NCI-H146 treated with DMSO at 0.1 percent for 48 hours (cell line): ENCODE measurements around the gene TNK1.

Experiments
- DNase-seq: peaks from one replicate; lab custom pipeline; 2025; ENCODE audit not compliant: unreplicated experiment; lab: John Stamatoyannopoulos, UW

Gene TNK1

DNA sequence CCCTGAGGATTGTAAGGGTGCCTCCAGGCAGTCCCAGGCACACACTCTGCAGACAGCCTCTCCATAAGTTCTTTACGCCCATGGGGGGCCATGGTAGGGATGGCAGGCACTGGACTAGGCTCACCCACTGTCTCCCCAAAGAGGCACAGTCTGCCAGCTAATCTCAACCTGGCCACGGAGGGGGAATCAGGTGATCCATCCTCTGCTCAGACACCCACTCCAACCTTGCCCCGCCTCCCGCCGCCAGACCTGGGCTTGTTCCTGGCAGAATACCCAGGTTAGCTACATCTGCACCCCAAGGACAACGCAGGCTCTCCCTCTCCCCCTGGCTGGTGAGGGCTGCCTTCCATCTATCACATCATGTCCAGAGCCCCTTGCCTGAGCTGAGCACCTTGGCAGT lies 28.0 kb downstream of the TNK1 start:
- no peak for DNase-seq

DNA sequence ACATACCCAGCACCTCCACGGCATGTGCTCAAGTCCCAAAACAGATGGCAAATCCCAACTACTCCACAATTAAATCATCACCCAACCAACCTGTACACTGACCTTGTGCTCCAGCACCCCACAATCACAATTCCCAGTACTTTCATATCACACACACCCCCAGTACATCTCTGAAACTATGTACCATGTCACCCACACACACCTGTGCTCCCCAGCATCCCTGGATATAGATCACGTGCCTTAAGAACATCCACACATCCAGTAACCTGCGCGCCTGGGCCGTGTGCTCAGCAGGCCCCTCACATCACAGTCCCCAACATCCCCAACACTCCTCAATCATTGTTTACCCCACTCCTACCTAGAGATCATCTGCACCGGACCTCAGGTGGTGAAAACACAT lies 28.8 kb downstream of the TNK1 start:
- no peak for DNase-seq

DNA sequence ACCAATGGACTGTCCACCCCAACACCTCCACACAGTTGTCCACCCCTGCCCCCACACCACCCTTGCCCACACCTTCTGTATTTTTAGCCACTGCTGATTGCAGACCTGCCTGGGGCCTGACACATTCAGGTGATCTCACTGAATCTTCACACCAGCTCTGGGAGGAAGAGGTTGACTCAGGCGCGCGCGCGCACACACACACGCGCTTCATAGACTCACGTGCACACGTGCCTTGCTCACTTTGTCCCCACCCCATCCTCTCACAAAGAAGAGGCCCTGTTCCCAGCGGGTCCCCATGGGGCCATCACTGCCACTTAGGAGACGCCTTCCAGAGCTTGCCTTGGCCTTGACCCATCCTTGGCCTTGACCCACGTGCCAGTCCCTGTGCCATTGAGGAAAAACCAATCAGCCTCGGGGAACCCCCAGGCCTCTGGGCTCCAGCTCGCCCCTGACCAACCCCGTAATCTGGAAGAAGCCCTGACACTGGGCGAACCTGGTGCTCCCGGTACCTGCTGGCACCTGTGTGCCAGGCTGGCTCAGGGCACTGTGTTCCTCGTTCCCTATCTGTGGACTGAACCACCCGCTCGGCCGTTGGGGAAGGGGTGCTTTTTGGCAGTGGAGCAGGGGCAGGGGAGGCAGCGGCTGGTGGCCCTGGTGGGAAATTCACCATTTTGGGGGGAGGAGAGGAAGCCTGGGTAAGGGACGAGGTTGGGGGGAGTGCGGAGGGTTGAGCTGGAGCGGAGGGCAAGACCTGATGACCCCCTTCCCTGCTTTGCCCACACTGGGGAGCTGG lies 29.9 kb downstream of the TNK1 start:
- no peak for DNase-seq

DNA sequence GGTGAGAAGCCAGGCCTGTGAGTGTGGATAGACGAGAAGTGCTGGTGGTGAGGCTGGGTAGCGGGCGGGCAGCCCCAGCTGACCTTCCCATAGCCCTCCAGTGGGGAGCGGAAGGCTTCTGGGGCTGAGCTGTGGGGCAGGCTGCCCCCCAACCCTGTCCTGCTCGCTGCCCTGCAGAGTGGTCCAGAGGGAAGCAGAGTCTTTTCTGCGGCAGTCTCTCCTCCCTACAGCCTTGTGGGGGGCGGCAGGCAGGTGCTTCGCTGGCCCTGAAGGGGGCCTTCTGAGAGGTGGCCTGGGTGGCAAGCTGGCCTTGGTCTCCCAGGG lies 30.5 kb downstream of the TNK1 start:
- no peak for DNase-seq

DNA sequence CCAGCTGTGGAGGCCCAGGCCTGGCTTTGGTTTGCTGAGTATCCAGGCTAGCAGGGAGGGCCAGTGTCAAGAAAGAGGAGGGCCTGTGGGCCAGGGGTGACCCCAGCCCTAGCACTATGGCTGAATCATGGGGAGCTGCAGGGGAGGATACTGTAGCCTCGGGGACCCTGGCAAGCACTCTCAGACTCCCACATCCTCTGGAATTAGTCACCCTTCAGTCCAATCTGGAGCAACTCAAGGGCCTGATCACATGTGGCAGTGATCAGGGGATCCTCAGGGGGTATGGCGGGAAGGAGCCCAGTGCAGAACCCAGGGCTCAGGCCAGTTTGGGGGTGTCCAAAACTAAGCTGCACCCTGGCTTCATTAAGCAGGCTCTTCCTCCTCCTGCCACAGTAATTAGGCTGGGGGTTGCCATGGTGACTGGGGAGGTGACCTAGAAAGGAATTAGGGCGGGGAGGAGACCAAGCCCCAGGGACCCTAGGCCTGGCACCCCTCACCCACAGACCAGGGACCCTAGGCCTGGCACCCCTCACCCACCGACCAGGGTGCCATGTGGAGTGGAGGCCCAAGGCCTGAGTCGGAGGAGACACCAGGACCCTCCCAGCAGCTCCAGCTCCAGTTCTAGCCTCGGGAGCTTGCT lies 32.6 kb downstream of the TNK1 start:
- DNase-seq, result no peak

DNA sequence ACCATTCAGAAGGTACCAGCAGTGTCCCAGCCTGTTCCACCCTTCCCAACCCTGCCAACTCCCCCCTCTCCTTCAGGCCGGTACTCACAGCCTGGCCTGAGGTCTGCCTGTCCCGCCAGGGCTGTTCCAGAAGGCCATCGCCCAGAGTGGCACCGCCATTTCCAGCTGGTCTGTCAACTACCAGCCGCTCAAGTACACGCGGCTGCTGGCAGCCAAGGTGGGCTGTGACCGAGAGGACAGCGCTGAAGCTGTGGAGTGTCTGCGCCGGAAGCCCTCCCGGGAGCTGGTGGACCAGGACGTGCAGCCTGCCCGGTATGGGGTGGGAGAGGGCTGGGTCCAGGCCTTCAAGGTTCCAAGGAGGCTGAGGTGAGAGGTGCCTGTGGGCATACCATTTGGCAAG lies 33.9 kb downstream of the TNK1 start:
- DNase-seq, result no peak

DNA sequence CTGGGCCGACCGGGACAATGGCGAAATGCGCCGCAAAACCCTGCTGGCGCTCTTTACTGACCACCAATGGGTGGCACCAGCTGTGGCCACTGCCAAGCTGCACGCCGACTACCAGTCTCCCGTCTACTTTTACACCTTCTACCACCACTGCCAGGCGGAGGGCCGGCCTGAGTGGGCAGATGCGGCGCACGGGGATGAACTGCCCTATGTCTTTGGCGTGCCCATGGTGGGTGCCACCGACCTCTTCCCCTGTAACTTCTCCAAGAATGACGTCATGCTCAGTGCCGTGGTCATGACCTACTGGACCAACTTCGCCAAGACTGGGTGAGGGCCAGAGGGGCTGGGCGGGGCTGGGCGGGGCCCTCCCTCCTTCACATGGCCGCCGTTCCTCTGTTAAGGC lies 34.9 kb downstream of the TNK1 start:
- no peak for DNase-seq

DNA sequence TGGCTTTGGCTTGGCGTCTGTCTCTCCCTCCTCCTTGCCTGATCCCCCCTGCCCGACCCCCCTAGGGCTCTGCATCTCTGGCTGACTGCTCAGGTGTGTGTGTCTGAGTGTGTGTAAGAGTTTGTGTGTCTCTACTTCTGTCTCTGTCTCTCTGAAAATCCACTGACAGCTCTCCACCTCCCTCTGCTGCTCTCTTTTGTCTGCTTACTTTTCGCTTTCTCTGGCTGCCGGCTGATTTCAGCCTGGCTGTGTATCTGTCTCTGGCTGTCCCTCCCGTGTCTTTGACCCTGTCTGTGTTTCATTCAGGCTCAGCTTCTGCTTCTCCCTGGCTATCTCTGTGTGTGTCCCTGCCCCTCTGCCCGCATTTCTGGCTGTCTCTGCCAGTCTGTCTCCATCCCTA lies 35.4 kb downstream of the TNK1 start:
- DNase-seq, result no peak

DNA sequence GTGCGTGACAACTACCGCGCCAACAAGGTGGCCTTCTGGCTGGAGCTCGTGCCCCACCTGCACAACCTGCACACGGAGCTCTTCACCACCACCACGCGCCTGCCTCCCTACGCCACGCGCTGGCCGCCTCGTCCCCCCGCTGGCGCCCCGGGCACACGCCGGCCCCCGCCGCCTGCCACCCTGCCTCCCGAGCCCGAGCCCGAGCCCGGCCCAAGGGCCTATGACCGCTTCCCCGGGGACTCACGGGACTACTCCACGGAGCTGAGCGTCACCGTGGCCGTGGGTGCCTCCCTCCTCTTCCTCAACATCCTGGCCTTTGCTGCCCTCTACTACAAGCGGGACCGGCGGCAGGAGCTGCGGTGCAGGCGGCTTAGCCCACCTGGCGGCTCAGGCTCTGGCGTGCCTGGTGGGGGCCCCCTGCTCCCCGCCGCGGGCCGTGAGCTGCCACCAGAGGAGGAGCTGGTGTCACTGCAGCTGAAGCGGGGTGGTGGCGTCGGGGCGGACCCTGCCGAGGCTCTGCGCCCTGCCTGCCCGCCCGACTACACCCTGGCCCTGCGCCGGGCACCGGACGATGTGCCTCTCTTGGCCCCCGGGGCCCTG lies 36.3 kb downstream of the TNK1 start:
- no peak for DNase-seq

DNA sequence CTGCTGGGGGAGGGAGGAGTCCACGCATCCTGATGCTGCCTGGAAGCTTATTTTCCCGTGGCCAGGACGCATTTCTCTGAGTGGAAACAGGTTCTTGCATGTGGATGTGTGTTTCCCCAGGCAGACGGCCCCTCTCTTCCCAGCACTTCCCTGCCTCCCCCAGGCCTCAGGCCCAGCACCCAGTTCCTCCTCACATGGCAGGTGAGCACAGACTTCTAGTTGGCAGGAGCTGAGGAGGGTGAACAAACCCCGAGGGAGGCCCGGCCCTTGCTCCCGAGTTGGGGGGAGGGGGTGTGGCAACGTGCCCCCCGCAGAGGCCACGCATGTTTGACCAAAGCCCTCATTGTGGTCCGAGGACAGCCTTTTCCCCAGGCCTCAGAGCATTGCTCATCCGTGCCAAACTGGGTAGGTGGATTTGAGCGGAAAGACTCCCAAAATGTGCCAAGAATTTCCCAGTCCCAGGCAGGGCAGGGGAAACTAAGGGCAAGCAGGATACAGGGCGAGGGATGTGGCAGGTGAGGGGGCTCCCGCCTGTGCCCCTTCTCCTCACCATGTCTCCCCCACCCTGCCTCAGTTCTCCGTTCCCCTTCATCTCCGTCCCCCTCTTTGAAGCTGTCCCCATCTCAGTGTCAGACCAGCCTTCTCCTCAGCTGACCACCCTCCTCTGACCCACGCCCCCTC lies 37.7 kb downstream of the TNK1 start:
- DNase-seq, result no peak

DNA sequence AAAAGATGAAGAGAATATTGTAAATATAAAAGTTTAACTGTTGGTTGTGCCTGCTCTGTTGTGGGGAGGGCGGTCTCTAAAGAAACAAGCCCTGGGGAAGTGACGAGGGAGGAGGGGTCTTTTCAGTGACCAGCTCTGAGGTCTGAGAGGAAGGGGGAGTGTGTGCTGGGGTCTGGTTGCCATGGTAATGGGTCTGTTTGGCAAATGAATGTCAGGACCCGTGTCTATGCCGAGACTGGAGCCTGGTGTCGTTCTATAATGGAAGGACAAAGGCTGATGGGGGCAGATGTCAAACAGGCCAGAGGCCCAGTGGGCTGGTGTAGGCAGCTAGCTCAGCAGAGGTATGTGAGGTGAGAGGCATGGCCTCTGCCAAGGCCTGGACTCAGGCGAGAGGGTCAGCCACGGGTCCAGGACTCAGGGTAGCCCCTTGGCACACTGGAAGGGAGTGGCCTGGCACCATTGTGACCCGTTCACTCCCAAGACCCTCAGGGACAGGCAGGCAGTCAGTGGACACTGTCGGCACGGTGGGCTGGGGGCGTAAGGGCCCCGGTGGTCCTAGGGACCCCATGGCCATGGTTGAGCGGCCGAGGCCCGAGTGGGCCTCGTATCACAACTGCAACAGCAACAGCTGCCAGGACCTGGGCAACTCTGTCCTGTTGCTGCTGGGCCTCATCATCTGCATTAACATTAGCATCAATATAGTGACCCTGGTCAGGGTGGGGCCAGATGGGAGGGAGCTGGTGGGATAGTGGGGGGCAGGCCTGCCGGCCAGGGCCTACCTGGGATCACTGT lies 39.1 kb downstream of the TNK1 start, which contains the start of gene SPEM1:
TSS of gene SPEM1 (plus strand) at position 506 of the 792 bp plus-strand sequence. CDS start at position 567, 61 bp downstream.
- DNase-seq, result no peak

DNA sequence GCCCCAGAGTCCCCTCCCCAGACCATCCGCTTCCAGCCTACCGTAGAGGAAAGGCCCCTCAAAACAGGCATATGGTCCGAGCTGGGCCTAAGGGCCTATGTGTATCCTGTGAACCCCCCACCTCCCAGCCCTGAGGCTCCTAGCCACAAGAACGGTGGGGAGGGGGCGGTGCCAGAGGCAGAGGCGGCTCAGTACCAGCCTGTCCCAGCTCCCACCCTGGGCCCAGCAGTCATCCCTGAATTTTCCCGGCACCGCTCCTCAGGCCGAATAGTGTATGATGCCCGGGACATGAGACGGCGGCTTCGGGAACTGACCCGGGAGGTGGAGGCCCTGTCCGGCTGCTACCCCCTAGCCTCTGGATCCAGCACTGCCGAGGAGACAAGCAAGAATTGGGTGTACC lies 40.3 kb downstream of the TNK1 start:
- DNase-seq, result no peak

DNA sequence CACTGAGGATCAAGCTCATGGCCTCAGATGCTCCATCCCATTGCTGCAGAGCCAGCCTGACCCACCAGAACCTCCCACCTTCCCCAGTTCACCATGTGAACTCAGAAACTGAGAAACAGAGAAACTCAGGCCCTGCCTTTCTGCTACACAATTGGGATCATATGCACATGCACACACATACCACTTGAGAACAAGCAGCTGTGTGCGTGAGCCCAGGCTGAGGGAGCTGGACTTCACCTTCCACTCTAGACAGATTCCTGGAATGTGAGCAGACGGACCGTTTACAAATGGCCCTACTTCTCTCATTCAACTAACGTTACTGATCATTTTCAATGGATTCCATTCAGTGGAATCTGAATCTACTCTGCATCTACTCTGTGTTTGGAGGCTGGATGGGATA lies 42.8 kb downstream of the TNK1 start:
- DNase-seq, result no peak

DNA sequence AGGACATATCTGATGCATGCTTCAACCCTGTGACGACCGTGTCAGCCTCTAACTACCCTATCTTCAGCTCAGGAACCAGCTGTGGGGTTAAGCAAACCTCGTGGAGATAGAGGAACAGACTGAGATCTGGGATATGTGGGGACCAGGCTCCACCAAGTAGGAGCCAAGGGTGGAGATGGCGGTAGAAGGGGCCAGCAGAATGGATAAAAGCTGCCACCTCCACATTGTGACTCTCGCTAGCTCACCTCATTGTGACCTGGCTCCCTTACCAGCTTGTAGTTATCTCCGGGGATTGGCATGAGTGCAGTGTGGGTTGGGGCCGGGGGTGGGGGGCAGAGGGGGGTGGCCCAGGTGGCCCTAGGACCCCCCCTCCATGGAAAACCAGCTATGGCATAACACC lies 44.4 kb downstream of the TNK1 start, which contains the start of gene SPEM2:
TSS of gene SPEM2 (plus strand) at position 301 of the 400 bp plus-strand sequence. CDS start at position 374, 73 bp downstream.
- no peak for DNase-seq

DNA sequence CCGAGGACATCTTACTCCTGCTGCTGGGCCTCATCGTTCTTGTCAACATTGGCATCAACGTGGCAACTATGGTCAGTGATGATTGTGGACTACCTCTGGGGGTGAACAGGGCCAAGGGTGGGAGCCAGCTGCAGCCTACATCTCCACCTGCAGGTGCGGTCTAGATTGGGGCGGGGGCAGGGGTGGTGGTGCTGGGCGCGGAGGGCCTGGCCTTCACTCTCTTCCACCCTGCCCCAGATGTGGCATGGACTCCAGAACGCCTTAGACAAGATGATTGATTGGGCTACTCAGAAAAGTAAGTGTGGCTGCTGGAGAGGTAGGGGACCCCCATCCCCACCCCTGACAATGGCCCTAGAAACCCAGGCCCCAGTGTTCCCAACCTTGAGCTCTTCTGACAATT lies 44.9 kb downstream of the TNK1 start:
- DNase-seq, result no peak

DNA sequence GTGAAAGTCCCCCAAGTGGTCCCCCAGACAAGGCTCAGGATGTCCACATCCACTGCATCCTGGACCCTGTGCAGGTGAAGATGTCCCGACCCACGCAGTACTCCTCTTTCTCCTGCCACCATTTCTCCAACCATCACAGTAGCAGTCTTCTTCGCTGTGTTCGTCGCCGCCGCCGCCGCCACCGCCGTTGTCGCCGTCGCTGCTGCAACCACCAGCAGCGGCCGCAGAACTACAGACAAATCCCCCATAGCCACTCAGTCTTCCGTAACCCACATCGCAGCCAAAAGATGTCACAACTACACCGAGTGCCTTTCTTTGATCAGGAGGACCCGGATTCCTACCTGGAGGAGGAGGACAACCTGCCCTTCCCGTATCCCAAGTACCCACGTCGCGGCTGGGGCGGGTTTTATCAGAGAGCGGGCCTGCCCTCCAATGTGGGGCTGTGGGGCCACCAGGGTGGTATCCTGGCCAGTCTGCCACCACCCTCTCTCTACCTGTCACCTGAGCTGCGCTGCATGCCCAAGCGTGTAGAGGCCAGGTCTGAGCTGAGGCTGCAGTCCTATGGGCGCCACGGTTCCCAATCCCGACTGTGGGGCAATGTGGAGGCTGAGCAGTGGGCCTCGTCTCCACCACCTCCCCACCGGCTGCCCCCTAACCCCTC lies 45.4 kb downstream of the TNK1 start:
- DNase-seq, result no peak

DNA sequence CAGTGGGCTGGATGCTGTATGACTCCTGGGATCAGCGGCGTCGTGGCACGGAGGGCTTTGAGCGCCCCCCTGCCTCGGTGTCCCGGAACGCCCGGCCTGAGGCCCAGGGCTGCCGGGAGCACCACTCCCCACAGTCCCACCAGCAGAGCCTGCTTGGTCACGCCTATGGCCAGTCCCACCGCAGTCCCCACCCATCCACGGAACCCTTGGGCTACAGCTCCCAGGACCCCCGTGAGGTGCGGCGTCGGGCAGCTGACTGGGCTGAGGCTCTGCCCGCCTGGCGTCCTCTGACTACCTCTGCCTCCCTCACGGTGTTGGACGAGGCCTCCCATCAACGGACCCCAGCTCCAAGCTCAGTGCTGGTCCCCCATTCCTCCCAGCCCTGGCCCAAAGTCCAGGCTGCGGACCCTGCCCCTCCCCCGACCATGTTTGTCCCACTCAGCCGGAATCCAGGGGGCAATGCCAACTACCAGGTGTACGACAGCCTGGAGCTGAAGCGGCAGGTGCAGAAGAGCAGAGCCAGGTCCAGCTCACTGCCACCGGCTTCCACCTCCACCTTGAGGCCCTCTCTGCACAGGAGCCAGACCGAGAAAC lies 46.1 kb downstream of the TNK1 start:
- DNase-seq, result no peak

DNA sequence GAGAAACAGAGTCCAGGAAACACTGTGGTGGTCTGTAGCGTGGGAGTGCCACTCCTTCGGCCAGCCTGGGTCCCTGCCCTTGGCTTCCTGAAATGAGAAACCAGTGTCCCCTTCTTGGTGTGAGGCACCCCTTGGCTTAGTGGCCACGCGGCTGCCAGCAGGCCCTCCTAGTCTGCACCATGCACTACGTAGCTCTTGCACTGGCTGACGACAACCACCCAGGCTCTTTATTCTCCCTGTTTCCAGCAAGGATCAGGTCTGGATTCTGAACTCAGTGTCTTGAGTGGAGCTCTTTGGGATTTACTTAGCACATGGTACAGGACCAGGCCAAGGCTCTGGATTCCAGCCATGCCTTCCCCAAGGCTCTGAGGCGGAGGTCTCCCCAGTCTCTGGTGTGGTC lies 46.7 kb downstream of the TNK1 start:
- DNase-seq, result no peak

DNA sequence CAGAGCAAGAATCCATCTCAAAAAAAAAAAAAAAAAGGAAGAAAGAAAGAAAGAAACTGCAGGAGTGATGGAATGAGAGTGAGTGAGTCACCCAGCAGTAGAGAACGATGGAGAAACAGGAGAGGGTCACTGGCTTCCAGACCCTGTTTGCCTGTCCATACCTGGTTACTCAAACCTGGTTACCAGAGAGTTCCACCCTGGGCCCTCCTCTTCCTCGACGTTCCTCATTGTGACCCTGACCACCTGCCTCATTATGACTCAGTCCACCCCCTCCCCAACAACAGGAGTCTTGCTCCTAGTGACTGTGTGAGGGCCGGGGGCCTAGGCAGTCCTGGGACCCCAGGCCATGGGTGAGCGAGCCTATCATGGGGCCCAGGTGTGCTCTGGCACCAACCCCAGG lies 47.7 kb downstream of the TNK1 start, which contains the start of gene SPEM3:
TSS of gene SPEM3 (plus strand) at position 301 of the 400 bp plus-strand sequence. CDS start at position 347, 46 bp downstream.
- no peak for DNase-seq

DNA sequence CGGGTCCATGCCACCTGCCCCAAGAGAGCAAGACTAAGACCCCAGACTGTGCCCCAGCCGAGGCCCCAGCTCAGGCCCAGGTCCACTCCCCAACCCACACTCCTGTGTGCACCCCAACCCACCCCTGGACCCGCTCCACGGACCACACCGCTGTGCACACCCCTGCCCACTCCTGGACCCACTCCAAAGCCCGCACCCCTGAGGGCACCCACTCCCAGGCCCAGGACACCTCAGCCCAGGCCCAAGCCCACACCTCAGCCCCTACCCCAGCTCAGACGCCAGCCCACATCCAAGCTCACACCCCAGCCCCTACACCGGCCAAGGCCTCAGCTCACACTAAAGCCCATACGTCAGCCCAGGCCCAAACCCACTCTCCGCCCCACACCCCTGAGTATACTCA lies 48.8 kb downstream of the TNK1 start:
- no peak for DNase-seq
